Mesothelial cell of epicardium (in vitro differentiated cells): ENCODE measurements around the gene DPH3. TPM values are rescaled to one million over a fixed set of nuclear protein-coding genes. Genes with fewer than 3 reads are reported as not detected.

Experiments used
- DNase-seq, 2 experiments: peaks; one replicate each; pipeline ENCODE4 v3.0.0; 2021; ENCODE audit warnings: low spot score in 2 of 2; ENCODE audit not compliant: unreplicated experiment in 2 of 2
- H3K27ac Mint-ChIP-seq: 2 replicates; pipeline ENCODE4 v1.8.0; 2021; ENCODE audit warnings: mixed read lengths
- H3K27me3 Mint-ChIP-seq: 2 replicates; pipeline ENCODE4 v1.8.0; 2021; ENCODE audit warnings: low read depth, mixed read lengths
- H3K36me3 Mint-ChIP-seq: 2 replicates; pipeline ENCODE4 v1.8.0; 2021; ENCODE audit warnings: mixed read lengths
- H3K4me1 Mint-ChIP-seq: 2 replicates; pipeline ENCODE4 v1.8.0; 2021; ENCODE audit warnings: mixed read lengths
- H3K4me3 Mint-ChIP-seq: 2 replicates; pipeline ENCODE4 v1.8.0; 2021; ENCODE audit warnings: mild to moderate bottlenecking, moderate library complexity, mixed read lengths
- H3K9me3 Mint-ChIP-seq: 2 replicates; pipeline ENCODE4 v1.8.0; 2021; ENCODE audit warnings: mixed read lengths
- total RNA-seq: library from RNA; stranded (reverse); gene quantifications from 3 replicates; pipeline ENCODE4 v1.2.1, GENCODE V29; 2021
- TF ChIP-seq, protein P1 (sequence below): fragments of 200-600 bp; sonication (generic); IDR thresholded peaks from one replicate; pipeline ENCODE4 v1.5.0; 2021; ENCODE audit warnings: antibody characterized with exemption; ENCODE audit not compliant: unreplicated experiment

Gene DPH3
- total RNA-seq, 1 donor from 2014 or later, result 19.3 TPM

DNA sequence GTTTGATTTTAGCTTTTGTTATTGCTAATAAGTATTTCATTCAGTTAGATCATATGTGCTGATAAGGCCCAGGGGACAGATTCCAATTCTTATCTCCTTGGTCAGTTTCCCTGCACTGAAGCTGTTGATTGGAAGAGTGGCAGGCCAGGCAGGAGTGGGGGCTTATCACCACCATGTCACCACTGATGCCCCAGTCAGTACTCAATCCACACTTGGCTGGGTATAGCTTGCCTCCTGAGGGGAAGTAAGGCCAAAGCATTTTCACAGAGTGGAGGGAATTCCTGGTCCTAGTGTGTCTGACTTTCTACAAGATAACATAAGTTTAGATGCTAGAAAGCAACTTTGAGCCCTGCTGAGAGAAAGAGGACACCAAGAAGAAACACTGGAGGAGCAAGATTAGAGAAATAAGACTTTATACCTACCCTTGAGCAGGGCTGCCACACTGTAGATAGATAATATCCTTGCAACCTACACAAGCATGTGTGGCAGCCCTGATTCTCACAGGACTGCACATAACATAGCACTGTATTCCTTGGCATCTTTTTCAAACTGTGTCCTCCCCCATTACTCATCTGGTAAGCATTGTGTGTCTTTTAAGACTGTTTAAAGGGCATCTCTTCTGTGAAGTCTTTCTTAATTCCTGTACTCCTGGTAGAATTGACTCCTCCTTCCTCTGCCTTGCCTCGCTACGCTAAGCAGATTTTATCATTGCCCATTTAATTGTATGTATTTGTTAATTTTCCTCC, 24.6 kb upstream of the DPH3 start:
- H3K36me3 Mint-ChIP-seq, result peaks cover 17% of the 10 kb centered on the region
- no peak overlapping the region for H3K27ac Mint-ChIP-seq
- no peak overlapping the region for H3K4me3 Mint-ChIP-seq
- H3K4me1 Mint-ChIP-seq, result no peaks in the 10 kb centered on the region
- TF ChIP-seq, protein P1, sequence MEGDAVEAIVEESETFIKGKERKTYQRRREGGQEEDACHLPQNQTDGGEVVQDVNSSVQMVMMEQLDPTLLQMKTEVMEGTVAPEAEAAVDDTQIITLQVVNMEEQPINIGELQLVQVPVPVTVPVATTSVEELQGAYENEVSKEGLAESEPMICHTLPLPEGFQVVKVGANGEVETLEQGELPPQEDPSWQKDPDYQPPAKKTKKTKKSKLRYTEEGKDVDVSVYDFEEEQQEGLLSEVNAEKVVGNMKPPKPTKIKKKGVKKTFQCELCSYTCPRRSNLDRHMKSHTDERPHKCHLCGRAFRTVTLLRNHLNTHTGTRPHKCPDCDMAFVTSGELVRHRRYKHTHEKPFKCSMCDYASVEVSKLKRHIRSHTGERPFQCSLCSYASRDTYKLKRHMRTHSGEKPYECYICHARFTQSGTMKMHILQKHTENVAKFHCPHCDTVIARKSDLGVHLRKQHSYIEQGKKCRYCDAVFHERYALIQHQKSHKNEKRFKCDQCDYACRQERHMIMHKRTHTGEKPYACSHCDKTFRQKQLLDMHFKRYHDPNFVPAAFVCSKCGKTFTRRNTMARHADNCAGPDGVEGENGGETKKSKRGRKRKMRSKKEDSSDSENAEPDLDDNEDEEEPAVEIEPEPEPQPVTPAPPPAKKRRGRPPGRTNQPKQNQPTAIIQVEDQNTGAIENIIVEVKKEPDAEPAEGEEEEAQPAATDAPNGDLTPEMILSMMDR, result no peak
- DNase-seq, result no peak
- no peaks in the 10 kb centered on the region for H3K27me3 Mint-ChIP-seq
- H3K9me3 Mint-ChIP-seq, result peaks cover 11% of the 10 kb centered on the region

DNA sequence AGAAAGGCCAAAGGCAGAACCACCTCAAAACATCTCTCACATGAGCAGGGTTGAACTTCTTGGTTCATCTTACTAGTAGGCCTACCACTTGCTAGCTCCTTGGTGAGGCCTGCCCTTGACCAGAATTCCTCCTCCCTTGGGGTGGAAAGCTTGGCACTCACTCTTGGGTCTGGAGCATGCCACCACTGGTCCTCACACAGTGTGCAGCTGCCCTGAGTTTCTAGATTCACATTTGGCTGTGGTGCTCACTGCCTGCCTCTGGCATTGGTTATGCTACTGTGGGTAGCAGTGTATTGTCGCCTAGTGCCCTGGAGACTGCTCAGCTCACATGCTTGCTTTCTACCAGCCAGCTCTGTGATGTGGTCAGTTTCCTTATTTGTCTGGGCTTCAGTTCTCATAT, 23.9 kb upstream of the DPH3 start:
- no peak for DNase-seq
- no peaks in the 10 kb centered on the region for H3K4me1 Mint-ChIP-seq
- TF ChIP-seq, protein P1, result no peak
- H3K36me3 Mint-ChIP-seq, result peaks cover 13% of the 10 kb centered on the region
- peaks cover 8% of the 10 kb centered on the region for H3K9me3 Mint-ChIP-seq
- no peak overlapping the region for H3K27ac Mint-ChIP-seq
- H3K27me3 Mint-ChIP-seq, result no peaks in the 10 kb centered on the region
- H3K4me3 Mint-ChIP-seq, result no peak overlapping the region

DNA sequence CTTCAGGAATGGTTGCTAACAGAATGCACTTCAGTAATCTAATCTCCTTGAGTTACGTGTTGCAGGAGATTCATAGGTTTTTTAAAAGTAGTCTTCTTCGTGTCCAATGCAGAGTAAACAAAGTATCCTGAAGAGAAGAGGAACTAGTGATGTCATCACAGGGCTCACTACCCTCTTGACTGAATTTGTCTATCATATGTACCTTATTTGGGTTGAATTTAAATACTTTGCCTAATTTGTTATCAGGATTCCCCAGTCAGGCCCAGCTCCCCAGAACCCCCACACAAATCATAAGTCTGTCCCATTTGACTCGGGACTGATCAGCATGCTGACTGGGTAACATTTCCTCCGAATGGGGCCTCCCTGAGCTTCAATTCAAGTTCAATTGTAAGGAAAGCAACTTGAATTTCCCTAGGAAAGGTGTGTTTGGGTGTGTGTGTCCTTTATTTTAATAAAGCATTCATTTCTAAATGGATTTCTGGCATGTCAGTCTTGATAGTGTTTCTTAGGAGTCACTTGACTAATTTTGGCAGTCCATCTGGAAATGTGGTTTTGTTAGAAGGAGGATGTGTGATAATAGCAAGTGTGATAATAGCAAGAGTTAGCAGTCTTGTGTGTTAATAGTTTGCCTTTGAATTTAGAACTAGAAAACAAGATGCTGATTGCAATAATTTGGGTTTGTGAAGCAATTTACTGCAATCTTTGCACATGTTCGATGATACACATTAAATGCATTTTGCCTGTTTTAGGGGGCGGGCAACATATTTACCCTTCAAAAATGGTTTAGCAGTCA, 22.2 kb upstream of the DPH3 start:
- DNase-seq, result no peak
- no peaks in the 10 kb centered on the region for H3K4me1 Mint-ChIP-seq
- TF ChIP-seq, protein P1, result no peak

DNA sequence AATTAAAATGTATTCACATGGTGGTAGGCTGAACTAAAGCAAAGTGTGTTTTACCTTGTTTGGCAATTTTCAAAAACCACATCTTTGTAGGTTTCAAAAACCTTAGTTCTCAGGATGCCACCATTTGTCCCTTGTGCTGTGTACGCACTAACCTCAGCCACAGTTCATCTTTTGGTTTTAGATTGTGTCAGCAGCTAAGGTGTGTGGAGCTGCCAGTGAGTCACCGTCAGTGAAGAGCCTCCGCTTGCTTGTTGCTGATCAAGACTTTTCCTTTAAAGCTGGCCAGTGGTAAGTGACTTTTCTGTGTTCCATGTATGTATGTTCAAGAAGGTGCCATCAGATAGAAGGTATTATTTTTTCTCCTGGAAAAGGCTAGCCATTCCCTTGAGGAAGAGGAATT, 21.4 kb upstream of the DPH3 start:
- Mint-ChIP-seq H3K9me3 (no peaks in the 10 kb centered on the region), H3K36me3 (peaks cover 2% of the 10 kb centered on the region), H3K27ac (no peak overlapping the region), H3K4me3 (no peak overlapping the region), H3K4me1 (no peaks in the 10 kb centered on the region), H3K27me3 (no peaks in the 10 kb centered on the region)
- no peak for DNase-seq
- TF ChIP-seq, protein P1, result no peak

More for the DNA sequence above, 22.2 kb upstream of the DPH3 start:
- Mint-ChIP-seq H3K4me3 (no peak overlapping the region), H3K27ac (no peak overlapping the region), H3K36me3 (peaks cover 2% of the 10 kb centered on the region), H3K9me3 (no peaks in the 10 kb centered on the region), H3K27me3 (no peaks in the 10 kb centered on the region)

DNA sequence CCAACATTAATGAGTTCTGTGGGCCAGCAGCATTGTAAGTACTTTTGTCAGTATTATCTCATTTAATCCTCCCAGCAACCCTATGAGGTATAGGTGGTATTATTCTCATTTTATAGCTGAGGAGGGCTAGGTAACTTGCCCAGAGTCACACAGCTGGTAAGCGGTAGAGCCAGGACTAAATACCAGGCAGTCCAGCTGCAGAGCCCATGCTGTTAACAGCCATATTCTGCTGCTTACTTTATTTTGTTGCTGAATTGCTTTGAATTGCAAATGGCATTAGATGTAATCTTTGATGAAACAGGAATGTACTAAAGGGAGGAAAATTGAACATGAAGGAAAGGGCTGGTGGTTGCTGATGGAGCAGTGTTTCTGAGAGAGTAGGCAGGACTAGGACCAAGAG, 19.9 kb upstream of the DPH3 start:
- no peak for DNase-seq
- Mint-ChIP-seq H3K4me3 (no peak overlapping the region), H3K27ac (no peak overlapping the region), H3K9me3 (no peaks in the 10 kb centered on the region), H3K36me3 (no peaks in the 10 kb centered on the region), H3K27me3 (no peaks in the 10 kb centered on the region), H3K4me1 (no peaks in the 10 kb centered on the region)
- TF ChIP-seq, protein P1, result no peak
